Measurements from ENCODE around the gene THEMIS. TPM values are rescaled to one million over a fixed set of nuclear protein-coding genes. Genes with fewer than 3 reads are reported as not detected.

Gene THEMIS
- total and polyA plus RNA-seq, 2 of the 4 experiments (the other 2 are of a cell fraction) = not detected

- TF ChIP-seq, protein P1, sequence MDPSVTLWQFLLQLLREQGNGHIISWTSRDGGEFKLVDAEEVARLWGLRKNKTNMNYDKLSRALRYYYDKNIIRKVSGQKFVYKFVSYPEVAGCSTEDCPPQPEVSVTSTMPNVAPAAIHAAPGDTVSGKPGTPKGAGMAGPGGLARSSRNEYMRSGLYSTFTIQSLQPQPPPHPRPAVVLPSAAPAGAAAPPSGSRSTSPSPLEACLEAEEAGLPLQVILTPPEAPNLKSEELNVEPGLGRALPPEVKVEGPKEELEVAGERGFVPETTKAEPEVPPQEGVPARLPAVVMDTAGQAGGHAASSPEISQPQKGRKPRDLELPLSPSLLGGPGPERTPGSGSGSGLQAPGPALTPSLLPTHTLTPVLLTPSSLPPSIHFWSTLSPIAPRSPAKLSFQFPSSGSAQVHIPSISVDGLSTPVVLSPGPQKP (IDR thresholded peaks at IDR 0.05; ENCODE audit: borderline replicate concordance, low read depth, low read length) = no peak
- TF ChIP-seq POLR2A (IDR thresholded peaks at IDR 0.05; ENCODE audit: low read depth, low read length) (no peak), CEBPB (IDR thresholded peaks at IDR 0.05; ENCODE audit: low read depth, low read length) (no peak), RCOR1 (IDR thresholded peaks at IDR 0.05; ENCODE audit: insufficient replicate concordance, low read length) (no peak)
Observed at GRCh38 chr6:127900935-127901334, at the start of gene THEMIS (continued).

- H2AFZ ChIP-seq (replicated peaks; ENCODE audit: low read length, poor library complexity) = no peak overlapping the region
- no peak overlapping the region for H2BK5ac ChIP-seq (ENCODE audit: low read depth, low read length, poor library complexity, severe bottlenecking)
- H3K56ac ChIP-seq (ENCODE audit: extremely low read depth, insufficient read depth, low read length) = no peak overlapping the region
- peaks cover 3% of the 10 kb centered on the region; the same call in 1 of the 2 replicates for H3K9me3 ChIP-seq (ENCODE audit: control insufficient read depth, insufficient read depth, low read length)
- no peak overlapping the region for H2AK5ac ChIP-seq (ENCODE audit: low read depth, low read length)
- H3K9ac ChIP-seq (ENCODE audit: low read depth, low read length) = no peak overlapping the region
- H4K5ac ChIP-seq (ENCODE audit: low read depth, low read length) = no peak overlapping the region
- POLR2A ChIA-PET (ENCODE audit: unreplicated experiment) = no interaction called here
- no peak overlapping the region for H3K4me3 ChIP-seq (ENCODE audit: insufficient read depth, low read depth, low read length)
- intact Hi-C loops (cut with micrococcal nuclease) (no loop called here), dilution Hi-C loops (cut with HindIII; ENCODE audit: low sequenced_read_pairs, unreplicated experiment) (no loop called here), in situ Hi-C loops (cut with MboI; ENCODE audit: low sequenced_read_pairs) (no loop called here)
- no peaks in the 10 kb centered on the region for H4K20me1 ChIP-seq (ENCODE audit: insufficient read depth, low read length)
- no TSS peak for BruUV-seq (replicated peaks)
- H3K9me1 ChIP-seq (ENCODE audit: insufficient read depth, low read length) = no peaks in the 10 kb centered on the region
- H3K79me1 ChIP-seq (ENCODE audit: low read depth in 1 of 2, low read length in 2 of 2) = no peaks in the 10 kb centered on the region
- H3K23ac ChIP-seq (ENCODE audit: low read depth, low read length) = no peak overlapping the region
- no peak overlapping the region for H3K4me2 ChIP-seq (ENCODE audit: low read depth, low read length)
- H3K36me3 ChIP-seq (ENCODE audit: control insufficient read depth, insufficient read depth, low read length) = no peaks in the 10 kb centered on the region
- WGBS, 2 experiments (ENCODE audit: extremely low coverage in 2 of 2, insufficient read length in 1 of 2) = no CpG with 5 or more reads among the region's 3 CpGs
- ATAC-seq (ENCODE audit: low read depth) (no peak), DNase-seq (no peak)
- H2BK20ac ChIP-seq (ENCODE audit: low read depth, low read length) = no peak overlapping the region
- H3K27ac ChIP-seq (ENCODE audit: insufficient read depth, low read length) = no peak overlapping the region
- H3K27me3 ChIP-seq (ENCODE audit: control insufficient read depth, insufficient read depth, low read length) = no peaks in the 10 kb centered on the region; the same call in 1 of the 2 replicates
- no peak overlapping the region for H2BK120ac ChIP-seq (ENCODE audit: low read depth, low read length)
- H2AK9ac ChIP-seq (replicated peaks; ENCODE audit: low read depth, low read length, poor library complexity) = no peak overlapping the region
- H3K14ac ChIP-seq (replicated peaks; ENCODE audit: low read depth, low read length) = no peak overlapping the region
- H4K91ac ChIP-seq (ENCODE audit: insufficient read depth, low read depth, low read length) = no peak overlapping the region
- CTCF ChIA-PET = no interaction called here
- H4K8ac ChIP-seq (ENCODE audit: low read depth in 2 of 2, low read length in 2 of 2) = no peak overlapping the region
- no peak overlapping the region for H3K4ac ChIP-seq (ENCODE audit: low read depth, low read length)
- no peaks in the 10 kb centered on the region for H3K4me1 ChIP-seq (ENCODE audit: control insufficient read depth, insufficient read depth, low read length)
- no peak overlapping the region for H3K18ac ChIP-seq (ENCODE audit: low read depth, low read length)
- H2BK15ac ChIP-seq (ENCODE audit: low read depth, low read length) = no peak overlapping the region
- TF ChIP-seq MAZ (IDR thresholded peaks at IDR 0.05; ENCODE audit: borderline replicate concordance, low read depth, low read length) = no peak
- TF ChIP-seq RCOR1 (IDR thresholded peaks at IDR 0.05; ENCODE audit: insufficient replicate concordance, low read length) = no peak
- TF ChIP-seq RFX5 (IDR thresholded peaks at IDR 0.05; ENCODE audit: low read depth, low read length) = no peak
- no peak for TF ChIP-seq BHLHE40 (IDR thresholded peaks at IDR 0.05; ENCODE audit: low read depth, low read length)
- no peak for TF ChIP-seq MXI1 (IDR thresholded peaks at IDR 0.05; ENCODE audit: borderline replicate concordance, low read depth, low read length)
- no peak for TF ChIP-seq CHD1 (IDR thresholded peaks at IDR 0.05; ENCODE audit: low read depth, low read length)
- TF ChIP-seq MAFK (IDR thresholded peaks at IDR 0.05; ENCODE audit: low read depth, low read length) = no peak
- TF ChIP-seq FOS (IDR thresholded peaks at IDR 0.05; ENCODE audit: low read depth, low read length) = no peak
- TF ChIP-seq CEBPB (IDR thresholded peaks at IDR 0.05; ENCODE audit: low read depth, low read length) = no peak
- TF ChIP-seq, protein P1 (IDR thresholded peaks at IDR 0.05; ENCODE audit: borderline replicate concordance, low read depth, low read length) = no peak
- no peak for TF ChIP-seq SMC3 (IDR thresholded peaks at IDR 0.05; ENCODE audit: low read depth, low read length)
- TF ChIP-seq, protein P2, sequence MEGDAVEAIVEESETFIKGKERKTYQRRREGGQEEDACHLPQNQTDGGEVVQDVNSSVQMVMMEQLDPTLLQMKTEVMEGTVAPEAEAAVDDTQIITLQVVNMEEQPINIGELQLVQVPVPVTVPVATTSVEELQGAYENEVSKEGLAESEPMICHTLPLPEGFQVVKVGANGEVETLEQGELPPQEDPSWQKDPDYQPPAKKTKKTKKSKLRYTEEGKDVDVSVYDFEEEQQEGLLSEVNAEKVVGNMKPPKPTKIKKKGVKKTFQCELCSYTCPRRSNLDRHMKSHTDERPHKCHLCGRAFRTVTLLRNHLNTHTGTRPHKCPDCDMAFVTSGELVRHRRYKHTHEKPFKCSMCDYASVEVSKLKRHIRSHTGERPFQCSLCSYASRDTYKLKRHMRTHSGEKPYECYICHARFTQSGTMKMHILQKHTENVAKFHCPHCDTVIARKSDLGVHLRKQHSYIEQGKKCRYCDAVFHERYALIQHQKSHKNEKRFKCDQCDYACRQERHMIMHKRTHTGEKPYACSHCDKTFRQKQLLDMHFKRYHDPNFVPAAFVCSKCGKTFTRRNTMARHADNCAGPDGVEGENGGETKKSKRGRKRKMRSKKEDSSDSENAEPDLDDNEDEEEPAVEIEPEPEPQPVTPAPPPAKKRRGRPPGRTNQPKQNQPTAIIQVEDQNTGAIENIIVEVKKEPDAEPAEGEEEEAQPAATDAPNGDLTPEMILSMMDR (conservative IDR thresholded peaks at IDR 0.05; ENCODE audit: low read depth, low read length) = no peak
Observed at GRCh38 chr6:127949251-127949650, 48.4 kb upstream of the THEMIS start.

Measured in IMR-90 (cell line).